AG04449 (cell line): ENCODE results near the gene CCDC177.

Source experiments
- CTCF ChIA-PET: fragments of 350-600 bp; formaldehyde crosslinking; extraction: SDS; loops from one replicate; lab custom pipeline; 2021; ENCODE audit warnings: antibody characterized with exemption; lab: Yijun Ruan, JAX
- POLR2A ChIA-PET: fragments of 400-600, 350-600 bp; formaldehyde crosslinking; extraction: SDS; loops from one replicate; lab custom pipeline; 2020; ENCODE audit warnings: antibody characterized with exemption, inconsistent platforms; lab: Yijun Ruan, JAX
- DNase-seq: peaks from one replicate; pipeline ENCODE4 v3.0.0-alpha.2; 2010; ENCODE audit warnings: low read depth, low spot score
- H3K4me3 ChIP-seq: 2 replicates; pipeline ENCODE4 v1.5.1; 2011; ENCODE audit warnings: low read depth, mild to moderate bottlenecking, control low read depth, low read length
- TF ChIP-seq, protein P1 (sequence below): IDR thresholded peaks from one replicate; pipeline ENCODE4 v1.5.1; 2011; ENCODE audit warnings: mild to moderate bottlenecking, moderate library complexity, low read length, control low read depth, inconsistent platforms; ENCODE audit not compliant: insufficient read depth; ENCODE audit errors: missing control alignments

Gene CCDC177

DNA sequence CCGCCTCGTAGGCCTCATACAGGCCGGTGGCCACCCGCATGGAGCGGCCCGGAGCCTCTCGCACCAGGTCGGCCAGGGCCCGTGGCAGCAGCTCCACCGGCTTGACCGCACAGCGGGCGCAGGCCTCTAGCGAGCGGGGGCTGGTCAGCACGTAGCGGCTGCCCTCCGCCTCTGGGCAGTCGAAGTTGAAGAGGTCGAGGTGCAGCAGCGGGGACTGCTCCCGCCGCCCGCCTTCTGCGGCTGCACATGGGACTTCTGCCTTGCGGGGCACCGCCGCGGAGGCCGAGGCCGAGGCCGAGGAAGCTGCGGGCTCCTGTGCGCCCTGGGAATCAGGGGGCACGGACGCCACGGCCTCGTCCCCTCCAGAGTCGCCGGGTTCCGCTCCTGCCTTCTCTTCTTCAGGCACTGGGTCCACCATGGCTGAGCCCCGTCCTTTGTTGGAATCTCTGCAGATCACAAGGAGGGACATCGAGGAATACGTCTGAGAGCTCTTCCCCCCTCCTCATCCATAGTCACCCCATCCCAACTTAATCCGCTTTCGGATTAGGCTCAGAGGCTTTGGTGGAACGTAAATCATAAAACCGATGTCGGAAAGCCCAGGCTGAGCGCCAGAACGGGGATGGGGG lies 1.4 kb downstream of the CCDC177 start:
- no peak for DNase-seq
- TF ChIP-seq, protein P1, sequence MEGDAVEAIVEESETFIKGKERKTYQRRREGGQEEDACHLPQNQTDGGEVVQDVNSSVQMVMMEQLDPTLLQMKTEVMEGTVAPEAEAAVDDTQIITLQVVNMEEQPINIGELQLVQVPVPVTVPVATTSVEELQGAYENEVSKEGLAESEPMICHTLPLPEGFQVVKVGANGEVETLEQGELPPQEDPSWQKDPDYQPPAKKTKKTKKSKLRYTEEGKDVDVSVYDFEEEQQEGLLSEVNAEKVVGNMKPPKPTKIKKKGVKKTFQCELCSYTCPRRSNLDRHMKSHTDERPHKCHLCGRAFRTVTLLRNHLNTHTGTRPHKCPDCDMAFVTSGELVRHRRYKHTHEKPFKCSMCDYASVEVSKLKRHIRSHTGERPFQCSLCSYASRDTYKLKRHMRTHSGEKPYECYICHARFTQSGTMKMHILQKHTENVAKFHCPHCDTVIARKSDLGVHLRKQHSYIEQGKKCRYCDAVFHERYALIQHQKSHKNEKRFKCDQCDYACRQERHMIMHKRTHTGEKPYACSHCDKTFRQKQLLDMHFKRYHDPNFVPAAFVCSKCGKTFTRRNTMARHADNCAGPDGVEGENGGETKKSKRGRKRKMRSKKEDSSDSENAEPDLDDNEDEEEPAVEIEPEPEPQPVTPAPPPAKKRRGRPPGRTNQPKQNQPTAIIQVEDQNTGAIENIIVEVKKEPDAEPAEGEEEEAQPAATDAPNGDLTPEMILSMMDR: no peak
- ChIA-PET POLR2A (no interaction called here), CTCF (interaction anchor here (1.0 to 7.9 kb wide), 16 partner anchors 10 to 335 kb away, joined by 3 to 55 read pairs (median 10); no protein-coding TSS in a partner anchor)
- H3K4me3 ChIP-seq: no peak overlapping the region

DNA sequence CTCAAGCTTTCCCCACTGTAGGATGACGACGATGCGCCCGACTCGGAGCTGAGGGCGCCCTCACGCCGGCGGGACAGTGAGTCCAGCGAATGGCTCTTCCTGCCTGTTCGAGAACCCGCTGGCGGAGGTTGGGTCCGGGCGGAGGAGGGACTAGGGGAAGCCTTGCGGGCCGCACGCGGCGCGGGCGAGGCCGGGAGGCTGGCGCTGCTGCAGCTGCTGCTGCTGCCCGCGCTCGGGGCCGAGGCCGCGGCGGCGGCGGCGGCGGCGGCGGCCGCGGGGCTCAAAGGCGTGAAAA lies 1.9 kb downstream of the CCDC177 start:
- no peak for DNase-seq
- TF ChIP-seq, protein P1: no peak
- POLR2A ChIA-PET: no interaction called here

DNA sequence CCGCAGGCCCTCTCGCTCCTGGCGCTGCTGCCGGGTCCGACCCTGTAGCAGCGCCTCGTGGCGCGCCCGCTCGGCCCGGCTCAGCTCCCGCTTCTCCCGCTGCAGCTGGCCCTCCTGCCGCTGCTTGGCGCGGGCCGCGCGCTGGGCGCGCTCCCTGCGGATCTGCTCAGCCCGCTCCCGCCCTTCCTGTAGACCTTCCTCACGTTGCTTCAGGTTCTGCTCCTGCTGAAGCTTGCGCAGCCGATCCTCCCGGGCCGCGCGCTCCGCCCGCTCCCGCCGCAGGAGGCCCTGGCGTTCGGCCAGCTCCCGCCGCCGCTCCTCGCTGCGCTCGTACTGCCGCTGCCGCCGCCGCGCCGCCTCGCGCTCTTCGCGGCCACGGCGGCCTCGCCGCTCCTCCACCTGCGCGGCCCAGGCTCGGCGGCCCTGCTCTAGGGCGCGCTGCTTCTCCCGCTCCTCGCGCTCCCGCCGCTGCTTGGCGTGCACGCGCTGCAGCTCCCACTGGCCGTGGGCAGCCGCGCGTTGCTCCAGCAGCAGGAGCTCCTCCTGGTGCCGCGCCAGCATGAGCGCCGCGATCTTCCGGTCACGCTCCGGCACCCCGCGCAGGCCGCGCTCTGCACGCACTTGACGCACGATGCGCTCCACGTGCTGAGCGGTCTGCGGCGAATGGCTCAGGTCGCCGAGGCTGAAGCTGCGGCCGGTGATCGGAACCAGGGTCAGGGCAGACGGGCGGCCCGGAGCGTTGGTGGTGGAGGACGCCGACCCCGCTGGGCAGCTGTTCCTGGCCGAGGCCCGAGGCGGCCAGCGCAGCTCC lies 2.4 kb downstream of the CCDC177 start:
- CTCF ChIA-PET: interaction anchor here (0.9 to 7.9 kb wide), 19 partner anchors 8 to 330 kb away, joined by 3 to 55 read pairs (median 7); no protein-coding TSS in a partner anchor
- TF ChIP-seq, protein P1: no peak
- no peak for DNase-seq
- POLR2A ChIA-PET: interaction anchor here (0.7 kb wide), 1 partner anchor 193 kb away, joined by 4 read pairs; no protein-coding TSS in a partner anchor
- peak overlapping the region; percentile 41 for H3K4me3 ChIP-seq

More for the DNA sequence above, 1.9 kb downstream of the CCDC177 start:
- H3K4me3 ChIP-seq: no peak overlapping the region; the same call in 1 of the 2 replicates
- CTCF ChIA-PET: interaction anchor here (1.0 to 7.9 kb wide), 14 partner anchors 8 to 330 kb away, joined by 3 to 55 read pairs (median 10); no protein-coding TSS in a partner anchor

DNA sequence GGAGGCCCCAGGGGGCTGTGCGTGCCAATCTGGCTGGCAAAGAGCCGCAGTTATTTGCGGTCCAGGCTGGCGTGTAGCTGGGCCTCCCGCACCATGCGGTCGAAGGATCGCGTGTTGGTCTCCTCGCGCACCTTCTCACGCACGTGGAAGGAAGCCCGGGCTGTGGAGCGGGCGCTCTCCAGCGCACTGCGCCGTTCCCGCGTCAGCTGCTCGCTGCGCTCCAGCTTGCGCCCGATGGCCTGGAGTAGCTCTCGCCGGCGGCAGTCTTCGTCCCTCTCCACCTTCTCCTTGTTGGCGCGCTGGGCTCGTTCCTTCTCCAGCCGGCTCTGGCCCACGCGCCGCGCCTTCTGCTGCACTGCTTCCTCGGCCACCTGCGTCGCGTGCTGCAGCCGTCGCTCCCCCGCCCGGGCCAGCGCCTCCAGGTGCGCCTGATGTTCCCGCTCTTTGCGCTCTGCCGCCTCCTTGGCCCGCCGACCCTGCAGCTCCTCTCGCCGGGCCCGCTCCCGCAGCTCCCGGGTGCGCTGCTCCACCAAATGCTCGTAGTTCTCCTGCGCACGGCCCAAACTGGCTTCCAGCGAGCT lies 3.1 kb downstream of the CCDC177 start:
- ChIA-PET POLR2A (interaction anchor here (0.7 kb wide), 1 partner anchor 192 kb away, joined by 4 read pairs; no protein-coding TSS in a partner anchor), CTCF (interaction anchor here (0.9 to 7.9 kb wide), 13 partner anchors 8 to 329 kb away, joined by 3 to 55 read pairs (median 5); no protein-coding TSS in a partner anchor)
- no peak for DNase-seq
- TF ChIP-seq, protein P1: no peak
- peak overlapping the region; percentile 41 for H3K4me3 ChIP-seq

GRCh38 chr14:69570836-69571330 lies 3.8 kb downstream of the CCDC177 start:
- H3K4me3 ChIP-seq: no peak overlapping the region
- TF ChIP-seq, protein P1: no peak
- no peak for DNase-seq
- CTCF ChIA-PET: interaction anchor here (1.0 to 7.9 kb wide), 10 partner anchors 7 to 329 kb away, joined by 3 to 55 read pairs (median 6); no protein-coding TSS in a partner anchor
- POLR2A ChIA-PET: no interaction called here
